GM18951 (cell line): ENCODE measurements around the gene BCR.
"Not testable (repeated sequence)": the region's sequence is repeated elsewhere in the genome, so short reads cannot be mapped to it uniquely, and the experiment has no call there.

ENCODE experiments used
- POLR2A ChIP-seq: IDR thresholded peaks from 4 replicates; pipeline ENCODE4 v1.6.1; 2011; ENCODE audit warnings: mild to moderate bottlenecking; ENCODE audit not compliant: insufficient read length, insufficient read depth; ENCODE audit errors: extremely low read depth
- in situ Hi-C: fragments of 300-500 bp; cut with MboI; formaldehyde crosslinking; loops from one replicate; pipeline ENCODE4 v1.12.0; 2022; ENCODE audit warnings: low sequenced_read_pairs, mixed read lengths, inconsistent platforms; ENCODE audit not compliant: unreplicated experiment

Gene BCR

DNA sequence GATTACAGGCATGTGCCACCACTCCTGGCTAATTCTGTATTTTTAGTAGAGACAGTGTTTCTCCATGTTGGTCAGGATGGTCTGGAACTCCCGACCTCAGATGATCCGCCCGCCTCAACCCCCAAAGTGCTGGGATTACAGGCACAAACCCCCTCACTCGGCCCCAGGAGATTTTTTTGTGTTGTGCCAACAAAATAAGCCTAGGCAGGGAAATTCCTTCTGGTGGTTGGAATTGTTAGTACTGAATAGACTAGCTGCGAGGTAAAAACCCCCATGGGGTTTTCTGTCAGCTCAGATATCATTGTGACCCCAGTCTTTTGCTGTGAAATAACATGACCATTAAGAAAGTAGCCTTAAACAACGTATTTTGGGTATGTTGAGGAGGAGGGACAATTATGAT is 144.9 kb downstream of the BCR start:
- in situ Hi-C loops = loop anchor here (25.0 kb wide), 1 partner anchor 962 kb away; no protein-coding TSS in a partner anchor
- TF ChIP-seq POLR2A = no peak

DNA sequence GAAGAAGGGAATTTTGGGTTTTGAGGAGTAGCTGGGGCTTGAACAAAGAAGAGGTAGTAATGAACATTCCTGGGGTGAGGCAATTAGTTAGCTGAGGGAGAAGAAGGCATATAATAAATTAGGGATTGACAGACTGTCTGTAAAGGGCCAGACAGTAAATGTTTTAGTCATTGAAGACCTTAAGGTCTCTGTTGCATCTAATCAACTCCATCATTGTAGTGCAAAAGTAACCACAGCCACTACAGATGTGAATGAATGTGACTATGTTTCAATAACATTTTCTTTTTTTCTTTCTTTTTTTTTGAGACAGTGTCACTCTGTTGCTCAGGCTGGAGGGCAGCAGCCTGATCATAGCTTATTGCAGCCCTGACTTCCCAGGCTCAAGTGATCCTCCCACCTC is 153.5 kb downstream of the BCR start:
- in situ Hi-C loops = loop anchor here (25.0 kb wide), 1 partner anchor 953 kb away; no protein-coding TSS in a partner anchor

DNA sequence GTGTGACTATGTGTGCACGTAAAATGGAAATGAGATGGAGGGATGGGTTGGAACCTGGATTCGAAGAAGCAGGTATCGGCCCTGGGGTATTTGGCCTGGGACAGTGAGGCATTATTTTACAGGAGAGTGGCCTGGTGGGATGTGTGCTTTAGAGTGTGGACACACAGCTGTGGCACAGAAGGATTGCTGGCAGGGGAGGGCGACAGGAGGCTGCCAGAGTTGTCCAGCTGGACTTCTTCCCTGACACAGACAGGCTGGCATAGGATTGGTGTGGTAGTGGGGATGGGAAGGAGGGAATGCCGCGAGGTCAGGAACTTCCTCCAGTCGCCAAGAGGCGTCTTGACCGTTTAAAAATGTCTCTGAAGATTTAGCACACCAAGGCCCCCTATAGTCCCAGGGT is 157.4 kb downstream of the BCR start:
- in situ Hi-C loops = loop anchor here (5.0 to 25.0 kb wide), 2 partner anchors 950 to 1330 kb away; no protein-coding TSS in a partner anchor

DNA sequence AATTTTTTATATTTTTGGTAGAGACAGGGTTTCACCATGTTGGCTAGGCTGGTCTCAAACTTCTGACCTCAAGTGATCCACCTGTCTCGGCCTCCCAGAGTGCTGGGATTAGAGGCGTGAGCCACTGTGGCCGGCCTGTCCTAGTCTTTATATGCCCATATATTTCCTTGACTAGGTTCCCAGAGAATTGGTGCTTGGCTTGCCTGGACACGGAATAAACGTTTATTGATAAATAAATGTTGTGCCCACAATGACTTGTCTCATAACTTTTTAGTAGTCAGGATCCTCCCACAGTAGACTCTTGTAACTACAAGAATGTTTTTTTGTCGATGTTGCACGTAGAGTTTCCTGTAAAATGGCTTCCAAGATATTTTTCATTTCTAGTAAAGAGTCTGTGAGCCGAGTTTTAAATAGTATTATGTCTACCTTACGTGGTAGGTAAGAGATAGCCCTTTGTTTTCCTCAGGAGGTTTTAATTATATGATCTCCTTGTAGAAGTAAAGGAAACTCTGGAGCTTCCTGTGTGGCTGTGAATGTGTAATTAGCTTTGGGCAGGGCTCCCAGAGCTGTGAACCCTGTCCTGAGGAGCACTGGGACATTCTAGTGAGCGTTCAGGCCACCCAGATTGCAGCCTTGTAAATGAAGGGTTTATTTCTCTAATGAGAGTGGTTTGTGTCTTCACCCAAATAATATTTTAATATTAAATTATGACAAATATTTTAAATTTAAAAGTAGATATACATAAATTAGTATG is 161.8 kb downstream of the BCR start:
- in situ Hi-C loops = loop anchor here (25.0 kb wide), 1 partner anchor 945 kb away; no protein-coding TSS in a partner anchor

DNA sequence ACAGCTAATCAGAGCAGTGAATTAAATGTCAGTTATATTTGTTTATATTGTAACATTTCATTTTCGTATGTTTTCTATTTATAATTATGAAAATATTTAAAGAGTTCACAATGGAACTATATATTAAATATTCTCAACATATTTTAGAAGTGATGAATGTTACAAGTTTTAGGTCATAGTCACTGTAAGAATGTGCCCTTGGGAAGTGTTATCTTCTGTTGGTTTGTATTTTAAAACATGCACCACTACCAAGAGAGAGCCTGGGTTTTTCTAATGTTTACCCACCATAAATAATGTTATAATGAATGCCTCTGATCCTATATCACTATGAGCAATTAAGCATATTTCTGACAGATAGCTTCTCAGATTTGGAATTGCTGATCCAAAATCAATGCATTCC is 171.0 kb downstream of the BCR start:
- no peak for TF ChIP-seq POLR2A
- in situ Hi-C loops = no loop called here

DNA sequence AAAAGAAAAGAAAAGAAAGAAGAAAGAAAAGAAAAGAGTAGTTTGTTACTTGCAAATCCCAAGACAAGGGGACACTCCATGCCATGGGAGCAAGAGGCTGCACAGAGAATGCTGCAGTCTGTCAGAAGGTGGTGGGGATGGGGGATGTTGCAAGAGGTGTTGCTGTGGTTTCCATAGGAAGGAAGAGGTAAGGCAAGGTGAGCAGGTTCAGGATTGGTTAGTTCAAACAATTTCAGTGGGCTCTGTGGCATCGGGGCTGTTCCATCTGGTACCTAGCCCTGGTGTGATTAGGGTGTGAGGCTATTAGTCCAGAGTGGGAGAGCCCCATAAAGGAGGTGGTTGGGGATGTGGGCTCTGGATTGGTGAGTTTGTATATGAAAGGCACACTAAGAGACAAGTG is 172.7 kb downstream of the BCR start:
- in situ Hi-C loops = no loop called here
- no peak for TF ChIP-seq POLR2A

DNA sequence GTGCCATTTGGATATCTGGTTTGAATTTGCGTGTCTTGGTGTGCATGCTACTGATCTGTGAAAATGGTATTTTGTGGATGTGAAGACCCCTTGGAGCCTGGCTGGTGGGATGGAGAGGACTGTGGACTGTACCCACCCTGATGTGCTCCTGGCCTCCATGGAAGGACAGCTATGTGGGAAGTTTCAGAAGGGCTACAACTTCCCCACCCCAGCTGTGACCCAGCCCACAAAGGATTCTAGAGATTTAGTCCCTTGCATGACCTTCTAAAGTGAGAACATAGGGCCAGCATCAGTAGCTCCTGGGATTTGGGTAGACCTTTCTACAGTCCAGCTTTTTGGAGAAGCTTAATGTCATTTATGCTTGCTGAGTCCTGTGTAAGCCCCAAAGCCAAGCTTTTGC is 173.4 kb downstream of the BCR start:
- in situ Hi-C loops = no loop called here
- no peak for TF ChIP-seq POLR2A

DNA sequence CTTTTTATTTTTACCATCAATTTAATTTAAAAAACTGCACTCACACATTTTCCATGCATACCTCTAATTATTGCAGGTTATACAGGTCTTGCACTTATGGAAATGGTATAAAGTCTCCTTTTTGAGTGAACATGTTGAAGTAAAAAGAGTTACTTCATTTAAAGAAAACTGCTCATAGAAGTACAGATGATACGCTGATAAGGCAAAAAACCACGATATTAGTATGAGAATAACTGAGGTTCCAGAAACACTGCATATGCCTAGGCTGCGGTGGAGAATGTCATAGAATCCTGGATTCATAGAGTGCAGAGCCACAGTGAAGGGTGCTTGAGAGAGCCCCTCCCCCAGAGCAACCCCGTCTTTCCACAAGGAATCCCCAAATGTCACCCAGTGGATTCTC is 175.8 kb downstream of the BCR start:
- TF ChIP-seq POLR2A = no peak
- in situ Hi-C loops = no loop called here

DNA sequence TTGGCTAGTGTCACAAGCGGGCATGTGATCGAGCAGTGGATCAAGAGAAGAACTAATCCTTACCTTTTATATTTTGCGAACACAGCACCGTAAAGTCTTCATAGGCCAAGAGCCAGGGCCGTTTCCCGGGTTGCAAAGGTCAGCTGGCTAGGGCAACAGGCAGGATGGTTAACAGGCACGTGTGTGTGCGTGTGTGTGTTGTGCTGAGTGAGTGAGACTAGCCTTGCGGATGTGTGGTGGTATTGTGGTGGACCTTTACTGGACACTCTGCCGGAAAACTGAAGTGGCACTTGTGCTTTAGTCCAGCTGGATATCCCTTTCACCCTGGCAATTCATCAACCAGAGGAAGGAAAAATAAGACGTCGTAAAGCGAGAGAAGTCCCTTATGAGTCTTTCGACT is 176.7 kb downstream of the BCR start:
- no peak for TF ChIP-seq POLR2A
- in situ Hi-C loops = no loop called here

DNA sequence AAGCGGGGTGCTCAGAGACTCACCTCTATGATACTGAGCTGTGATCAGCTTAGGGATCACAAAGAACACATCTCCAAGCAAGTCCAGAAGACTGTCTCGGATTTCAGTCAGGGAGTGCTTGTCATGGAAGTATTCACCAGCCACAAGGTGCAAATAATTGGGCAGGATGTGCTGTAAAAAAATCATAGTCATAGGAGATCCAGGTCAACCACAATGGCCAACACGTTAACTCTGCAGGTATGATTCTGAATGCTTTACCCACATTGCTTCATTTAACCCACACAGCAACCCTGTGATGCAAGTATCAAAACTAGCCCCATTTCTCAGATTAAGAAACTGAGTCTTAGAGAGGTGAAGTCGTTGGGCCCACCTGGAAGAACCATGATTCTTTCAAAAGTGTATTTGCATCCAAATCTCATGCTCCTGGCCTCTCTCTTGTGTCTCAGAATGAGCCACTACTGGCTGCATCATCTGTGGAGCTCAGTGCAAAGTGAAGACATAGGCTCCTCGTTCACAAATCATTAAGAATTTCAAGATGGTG is 179.3 kb downstream of the BCR start:
- in situ Hi-C loops = no loop called here
- no peak for TF ChIP-seq POLR2A

DNA sequence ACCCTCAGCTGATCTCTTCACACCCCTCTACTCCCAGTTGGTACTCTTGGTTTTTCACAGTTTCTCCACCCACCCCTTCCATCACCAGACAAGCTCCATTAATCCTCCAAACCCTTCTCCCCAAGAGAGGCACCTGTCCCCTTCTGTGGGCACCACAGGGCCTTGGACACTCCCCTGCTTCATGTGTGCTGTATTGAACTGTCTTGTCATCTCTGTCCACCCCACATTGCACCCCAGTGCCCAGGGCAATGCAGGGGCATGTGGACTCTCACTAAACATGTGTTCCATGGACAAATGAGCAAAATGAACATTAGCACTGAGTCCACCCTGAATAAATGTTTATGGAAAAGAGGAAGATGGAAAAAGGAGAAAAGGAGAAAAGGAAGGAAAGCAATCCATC is 181.4 kb downstream of the BCR start:
- in situ Hi-C loops = no loop called here

DNA sequence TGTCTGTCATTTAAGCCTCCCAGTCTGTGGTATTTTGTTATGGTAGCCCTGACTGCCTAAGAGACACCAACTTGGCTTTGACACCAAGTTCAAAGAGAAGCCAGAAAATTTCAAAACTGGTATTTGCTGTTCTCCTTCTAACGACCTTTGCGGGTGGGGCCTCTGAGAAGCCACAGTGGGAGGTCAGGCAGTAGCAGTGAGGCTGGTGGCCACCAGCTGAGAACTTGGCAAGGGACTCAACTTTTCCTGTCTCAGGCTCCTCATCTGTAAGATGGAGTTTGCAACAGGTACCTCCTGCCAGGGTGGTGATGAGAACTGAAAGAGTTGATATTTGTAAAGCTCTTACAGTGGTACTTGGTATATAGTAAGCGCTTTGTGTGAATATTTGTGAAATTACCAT is 183.4 kb downstream of the BCR start:
- no peak for TF ChIP-seq POLR2A
- in situ Hi-C loops = no loop called here

More for the DNA sequence above, 181.4 kb downstream of the BCR start:
- TF ChIP-seq POLR2A = no peak

DNA sequence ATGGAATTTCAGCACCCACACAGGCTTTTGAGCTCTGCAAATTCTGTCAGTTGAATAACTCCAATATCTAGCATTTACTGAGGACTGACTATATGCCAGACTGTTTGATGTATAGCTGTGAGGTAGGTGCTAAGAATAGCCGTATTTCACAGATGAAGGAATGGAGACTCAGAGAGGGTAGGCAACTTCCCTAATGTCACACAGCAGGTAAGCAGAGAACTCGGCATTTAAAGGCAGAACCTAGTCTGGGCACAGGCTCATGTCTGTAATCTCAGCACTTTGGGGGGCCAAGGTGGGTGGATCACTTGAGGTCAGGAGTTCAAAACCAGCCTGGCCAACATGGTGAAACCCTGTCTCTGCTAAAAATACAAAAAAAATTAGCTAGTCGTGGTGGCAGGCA is 184.1 kb downstream of the BCR start:
- TF ChIP-seq POLR2A = no peak
- in situ Hi-C loops = no loop called here

DNA sequence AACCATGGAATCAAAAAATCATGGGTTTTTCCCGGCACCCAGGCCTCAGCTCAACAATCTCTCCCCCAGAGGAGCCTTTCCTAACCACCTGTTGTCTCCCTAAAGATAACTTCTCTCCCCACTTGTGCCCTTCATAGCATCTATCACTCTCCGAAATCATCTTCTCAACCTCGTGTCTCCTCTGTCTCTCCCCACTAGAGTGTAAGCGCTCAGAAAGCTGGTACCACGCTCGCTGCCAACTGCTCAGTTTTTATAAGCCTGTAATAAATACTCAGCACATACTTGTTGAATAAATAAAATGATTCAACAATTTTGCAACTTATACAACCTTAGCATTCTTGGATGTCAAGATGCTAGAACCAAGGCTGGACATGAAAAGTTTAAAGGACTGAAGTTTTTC is 185.2 kb downstream of the BCR start:
- no peak for TF ChIP-seq POLR2A
- in situ Hi-C loops = no loop called here

DNA sequence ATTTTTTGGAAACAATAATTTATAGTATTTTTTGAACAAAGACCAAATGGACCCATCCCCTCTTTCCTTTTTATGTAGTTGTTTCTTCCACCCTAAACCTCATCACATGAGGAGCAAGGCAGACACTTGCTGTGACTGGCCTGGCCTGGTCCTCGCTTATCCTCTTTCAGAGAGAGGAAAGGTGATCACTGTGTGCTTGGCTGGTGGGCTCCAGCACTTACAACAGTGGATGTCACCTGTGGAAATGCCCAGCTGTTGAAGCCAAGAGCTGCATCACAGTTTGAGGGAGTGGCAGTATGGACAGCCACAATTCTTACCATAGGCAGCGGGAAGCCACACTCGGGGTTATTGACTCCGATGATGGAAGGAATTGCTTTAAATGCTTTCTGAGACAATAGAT is 185.7 kb downstream of the BCR start:
- no peak for TF ChIP-seq POLR2A
- in situ Hi-C loops = no loop called here

DNA sequence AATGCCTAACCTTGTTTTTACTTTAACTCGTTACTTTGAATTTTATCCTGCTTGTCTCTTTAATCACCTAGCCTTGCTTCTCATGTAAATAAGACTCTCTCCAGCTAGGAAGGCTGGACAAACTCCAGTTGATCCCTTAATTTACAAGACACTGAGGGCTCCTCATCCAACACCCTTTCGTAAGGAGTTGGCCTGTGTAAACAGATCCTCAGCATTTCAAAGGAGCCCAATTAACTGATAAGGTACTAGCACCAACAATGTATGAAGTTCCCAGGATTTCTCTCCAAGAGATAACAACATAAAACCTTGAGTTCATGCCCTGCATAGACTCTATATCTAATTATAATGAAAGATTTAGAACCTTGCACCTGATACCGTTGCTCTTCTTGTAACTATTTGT is 186.9 kb downstream of the BCR start:
- in situ Hi-C loops = not testable (repeated sequence)
